ENCODE data around the gene BCL6B. TPM values are rescaled to one million over a fixed set of nuclear protein-coding genes. Genes with fewer than 3 reads are reported as not detected.
A peak's percentile ranks its signal among the peaks of the same experiment; 100 is the strongest.

The BCL6B gene
- polyA plus RNA-seq, 3 donors: 0.06 TPM; not detected in 2

DNA sequence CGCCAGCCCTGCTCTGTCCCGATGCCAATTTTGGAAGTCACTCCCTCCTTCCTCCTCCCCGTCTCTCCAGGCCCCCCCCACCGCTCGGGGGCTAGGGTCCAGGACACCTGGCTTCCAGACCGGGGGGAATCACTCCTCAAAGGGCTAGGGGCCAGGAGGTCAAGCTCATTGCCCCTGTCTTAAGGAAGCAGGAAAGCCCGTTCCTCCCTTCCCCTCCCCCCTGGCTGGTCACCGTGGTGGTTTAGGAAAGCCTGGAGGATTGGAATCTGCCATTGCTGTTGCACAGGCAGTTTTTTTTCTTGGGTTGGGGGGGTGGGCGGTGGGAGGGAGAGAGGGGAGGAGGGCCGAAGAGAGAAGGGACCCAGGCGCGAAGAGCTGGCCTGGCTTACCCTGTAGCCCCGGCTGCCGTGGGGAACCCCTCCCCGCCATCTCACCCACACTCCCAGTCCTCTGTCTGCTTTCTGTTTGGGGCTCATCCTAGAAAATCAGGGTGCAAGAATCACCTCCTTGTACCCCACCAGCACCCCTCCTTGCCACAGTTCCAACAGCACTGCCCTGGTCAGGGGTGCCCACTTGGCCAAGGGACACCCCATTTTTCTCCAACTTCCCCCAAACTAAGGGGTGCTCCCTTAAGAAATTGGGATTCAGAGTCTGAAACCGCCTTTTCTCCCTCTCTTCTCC lies 2.9 kb upstream of the BCL6B start:
- WGBS (ENCODE audit: insufficient coverage): 56% methylated on average over 7 of the region's 16 CpGs
- intact Hi-C loops (cut with micrococcal nuclease): loop anchor here (5.0 kb wide), 1 partner anchor 108 kb away; no protein-coding TSS in a partner anchor
- TF ChIP-seq, protein P1, sequence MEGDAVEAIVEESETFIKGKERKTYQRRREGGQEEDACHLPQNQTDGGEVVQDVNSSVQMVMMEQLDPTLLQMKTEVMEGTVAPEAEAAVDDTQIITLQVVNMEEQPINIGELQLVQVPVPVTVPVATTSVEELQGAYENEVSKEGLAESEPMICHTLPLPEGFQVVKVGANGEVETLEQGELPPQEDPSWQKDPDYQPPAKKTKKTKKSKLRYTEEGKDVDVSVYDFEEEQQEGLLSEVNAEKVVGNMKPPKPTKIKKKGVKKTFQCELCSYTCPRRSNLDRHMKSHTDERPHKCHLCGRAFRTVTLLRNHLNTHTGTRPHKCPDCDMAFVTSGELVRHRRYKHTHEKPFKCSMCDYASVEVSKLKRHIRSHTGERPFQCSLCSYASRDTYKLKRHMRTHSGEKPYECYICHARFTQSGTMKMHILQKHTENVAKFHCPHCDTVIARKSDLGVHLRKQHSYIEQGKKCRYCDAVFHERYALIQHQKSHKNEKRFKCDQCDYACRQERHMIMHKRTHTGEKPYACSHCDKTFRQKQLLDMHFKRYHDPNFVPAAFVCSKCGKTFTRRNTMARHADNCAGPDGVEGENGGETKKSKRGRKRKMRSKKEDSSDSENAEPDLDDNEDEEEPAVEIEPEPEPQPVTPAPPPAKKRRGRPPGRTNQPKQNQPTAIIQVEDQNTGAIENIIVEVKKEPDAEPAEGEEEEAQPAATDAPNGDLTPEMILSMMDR (IDR thresholded peaks at IDR 0.05): no peak

DNA sequence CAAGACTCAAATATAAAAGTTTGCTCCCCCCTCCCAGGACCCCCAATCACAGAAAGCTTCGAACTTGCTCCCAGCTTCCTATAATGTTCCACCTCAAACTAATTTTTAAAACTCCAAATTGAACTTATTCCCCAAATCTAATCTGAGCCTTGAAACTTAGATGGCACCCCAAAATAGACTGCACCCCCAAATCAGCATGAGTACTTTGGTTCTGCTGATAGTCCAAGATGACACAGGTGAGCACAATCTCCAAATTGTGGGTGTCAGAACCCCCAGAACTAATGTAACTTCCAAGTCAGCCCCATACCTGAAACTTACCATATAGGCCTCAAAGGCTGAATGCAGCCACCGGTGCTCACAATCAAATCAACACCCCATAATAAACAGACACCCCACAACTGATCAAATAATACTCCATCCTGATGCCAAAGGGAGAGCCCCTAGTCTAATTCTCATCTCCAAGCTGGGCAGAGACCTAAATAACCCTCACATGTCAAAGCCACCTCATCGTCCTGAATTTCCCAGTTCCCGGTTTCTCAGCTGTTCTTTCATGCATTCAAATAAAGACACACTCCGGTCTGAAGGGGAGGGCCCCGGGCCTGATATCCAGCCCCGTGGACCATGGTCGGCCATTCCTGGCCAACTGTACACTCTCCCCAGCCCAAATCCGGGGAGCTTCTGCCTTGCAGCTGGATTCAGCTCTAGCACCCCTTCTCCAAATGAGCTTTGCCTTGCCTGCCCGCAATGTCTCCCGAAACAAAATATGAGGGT lies 1.8 kb upstream of the BCL6B start:
- intact Hi-C loops (cut with micrococcal nuclease): loop anchor here (5.0 kb wide), 1 partner anchor 109 kb away; no protein-coding TSS in a partner anchor
- Histone ChIP-seq H2AFZ (ENCODE audit: insufficient read depth, low read depth, low read length, poor library complexity, severe bottlenecking) (no peak overlapping the region), H3K4me2 (replicated peaks; ENCODE audit: extremely low read depth, low read length, poor library complexity, severe bottlenecking) (peak overlapping the region; percentile 77), H3K27ac (ENCODE audit: low read depth in 1 of 2, low read length in 2 of 2) (no peak overlapping the region), H3K36me3 (replicated peaks in 1 of 2; ENCODE audit: control insufficient read depth in 1 of 2, insufficient read depth in 2 of 2, low read length in 2 of 2) (peaks cover 12 to 15% of the 10 kb centered on the region in 2 donors), H3K9ac (ENCODE audit: insufficient read depth, low read length, poor library complexity, severe bottlenecking) (no peak overlapping the region), H4K20me1 (ENCODE audit: insufficient read depth, low read length) (no peaks in the 10 kb centered on the region), H3K4me1 (ENCODE audit: control insufficient read depth in 1 of 2, insufficient read depth in 2 of 2, low read length in 2 of 2) (peaks cover 25 to 47% of the 10 kb centered on the region in 2 donors), H3K9me3 (replicated peaks in 1 of 2; ENCODE audit: control insufficient read depth in 1 of 2, insufficient read depth in 1 of 2, low read length in 2 of 2) (peaks cover 0 to 3% of the 10 kb centered on the region in 2 donors), H3K79me2 (ENCODE audit: insufficient read depth, low read length) (no peaks in the 10 kb centered on the region), H3K4me3 (replicated peaks in 1 of 3; ENCODE audit: low read depth in 2 of 3, low read length in 3 of 3) (no peak overlapping the region), H3K27me3 (ENCODE audit: control insufficient read depth in 2 of 2, insufficient read depth in 2 of 2, low read length in 2 of 2) (peaks cover 0 to 25% of the 10 kb centered on the region in 2 donors)
- TF ChIP-seq, protein P1 (IDR thresholded peaks at IDR 0.05): no peak
- H3K27me3 Mint-ChIP-seq (ENCODE audit: low read depth in 3 of 3): peaks cover 26 to 36% (median 35%) of the 10 kb centered on the region in 3 donors
- DNase-seq: no peak
- H3K9me3 Mint-ChIP-seq: peaks cover 0 to 6% (median 0%) of the 10 kb centered on the region in 7 donors
- H3K4me3 Mint-ChIP-seq: peak overlapping the region; percentile 78 to 91
- peaks cover 48% of the 10 kb centered on the region for H3K4me1 Mint-ChIP-seq
- 87% methylated on average over 10 of the region's 11 CpGs for WGBS (ENCODE audit: insufficient coverage)
- peak overlapping the region in 1 of 7 donors; percentile 55 for H3K27ac Mint-ChIP-seq
- peaks cover 15 to 18% of the 10 kb centered on the region in 2 donors for H3K36me3 Mint-ChIP-seq

More for the DNA sequence above, 2.9 kb upstream of the BCL6B start:
- Mint-ChIP-seq H3K9me3 (peaks cover 0 to 5% (median 0%) of the 10 kb centered on the region in 7 donors), H3K27me3 (ENCODE audit: low read depth in 3 of 3) (peaks cover 29 to 35% (median 34%) of the 10 kb centered on the region in 3 donors), H3K4me3 (peak overlapping the region; percentile 45 to 75), H3K36me3 (peaks cover 17 to 18% of the 10 kb centered on the region in 2 donors), H3K4me1 (peaks cover 59% of the 10 kb centered on the region), H3K27ac (peak overlapping the region in 1 of 7 donors; percentile 62)
- Histone ChIP-seq H3K4me3 (replicated peaks in 1 of 3; ENCODE audit: low read depth in 2 of 3, low read length in 3 of 3) (no peak overlapping the region), H2AFZ (ENCODE audit: insufficient read depth, low read depth, low read length, poor library complexity, severe bottlenecking) (no peak overlapping the region), H3K9ac (ENCODE audit: insufficient read depth, low read length, poor library complexity, severe bottlenecking) (no peak overlapping the region), H3K4me1 (ENCODE audit: control insufficient read depth in 1 of 2, insufficient read depth in 2 of 2, low read length in 2 of 2) (peaks cover 36 to 58% of the 10 kb centered on the region in 2 donors), H3K27me3 (ENCODE audit: control insufficient read depth in 2 of 2, insufficient read depth in 2 of 2, low read length in 2 of 2) (peaks cover 0 to 25% of the 10 kb centered on the region in 2 donors), H3K79me2 (ENCODE audit: insufficient read depth, low read length) (peaks cover 5% of the 10 kb centered on the region), H3K4me2 (replicated peaks; ENCODE audit: extremely low read depth, low read length, poor library complexity, severe bottlenecking) (no peak overlapping the region), H3K9me3 (replicated peaks in 1 of 2; ENCODE audit: control insufficient read depth in 1 of 2, insufficient read depth in 1 of 2, low read length in 2 of 2) (peaks cover 0 to 3% of the 10 kb centered on the region in 2 donors), H3K36me3 (replicated peaks in 1 of 2; ENCODE audit: control insufficient read depth in 1 of 2, insufficient read depth in 2 of 2, low read length in 2 of 2) (peaks cover 12 to 15% of the 10 kb centered on the region in 2 donors), H3K27ac (ENCODE audit: low read depth in 1 of 2, low read length in 2 of 2) (no peak overlapping the region), H4K20me1 (ENCODE audit: insufficient read depth, low read length) (no peaks in the 10 kb centered on the region)
- no peak for DNase-seq
